Measurements from ENCODE around the gene ASS1. TPM values are rescaled to one million over a fixed set of nuclear protein-coding genes. Genes with fewer than 3 reads are reported as not detected.

Gene ASS1
- total and polyA plus RNA-seq, 2 of the 13 experiments (the other 11 are each of a cell fraction or from before 2014, with no cell fraction given): 77.6 to 122 TPM

DNA sequence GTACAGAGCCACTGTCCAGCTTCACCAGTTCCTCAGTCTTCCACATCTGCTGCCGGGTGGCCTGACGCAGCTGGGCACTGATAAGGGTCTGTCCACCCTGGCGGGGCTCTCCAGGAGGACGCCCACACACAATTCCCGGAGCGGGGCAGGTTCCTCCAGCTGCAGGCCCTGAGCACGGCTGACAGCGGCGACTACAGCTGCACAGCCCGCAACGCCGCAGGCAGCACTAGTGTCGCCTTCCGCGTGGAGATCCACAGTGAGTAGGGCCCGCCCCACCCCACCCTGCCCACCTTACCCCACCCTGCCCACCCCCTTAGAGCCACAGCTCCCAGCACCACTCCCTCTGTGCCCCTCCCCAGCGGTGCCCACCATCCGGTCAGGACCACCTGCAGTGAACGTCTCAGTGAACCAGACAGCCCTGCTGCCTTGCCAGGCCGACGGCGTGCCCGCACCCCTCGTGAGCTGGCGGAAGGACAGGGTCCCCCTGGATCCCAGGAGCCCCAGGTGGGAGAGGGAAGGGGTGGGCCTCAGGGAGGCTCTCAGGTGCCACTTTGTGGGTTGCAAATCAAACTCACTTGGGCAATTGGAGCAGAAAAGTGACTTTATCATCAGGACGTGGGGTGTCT, 48.8 kb upstream of the ASS1 start:
- in situ Hi-C loops (cut with HindIII; ENCODE audit: extremely low pct_ligation_motif_present, low pct_unique_long_range_greater_than_20kb) (no loop called here), intact Hi-C loops (cut with micrococcal nuclease; ENCODE audit: unreplicated experiment) (no loop called here)
- ATAC-seq (no peak), DNase-seq (ENCODE audit: low spot score) (no peak), FAIRE-seq (no peak)
- ChIA-PET POLR2A (no interaction called here), CTCF (ENCODE audit: low intra/inter-chr PET ratio, low total read pairs) (no interaction called here)
- 80% methylated on average over 8 of the region's 26 CpGs for WGBS (ENCODE audit: low lambda C conversion rate)
- H3K4me2 ChIP-seq (ENCODE audit: low read depth, low read length): no peak overlapping the region
- H3K79me2 ChIP-seq (ENCODE audit: insufficient read depth, low read length): no peaks in the 10 kb centered on the region
- no peak overlapping the region for H3K9ac ChIP-seq (ENCODE audit: insufficient read depth, low read depth, low read length)
- TF ChIP-seq DR1 (CRISPR knock-in tag; IDR thresholded peaks at IDR 0.05) (no peak), GLI4 (CRISPR knock-in tag; IDR thresholded peaks at IDR 0.05; ENCODE audit: borderline replicate concordance) (no peak)
- BruUV-seq (replicated peaks): no TSS peak
- no peaks in the 10 kb centered on the region for H3K9me3 ChIP-seq (ENCODE audit: low read length)
- no peaks in the 10 kb centered on the region for H3K36me3 ChIP-seq (replicated peaks in 1 of 2; ENCODE audit: control insufficient read depth in 1 of 2, insufficient read depth in 2 of 2, low read length in 2 of 2)
- no peak overlapping the region for H3K27ac ChIP-seq (ENCODE audit: extremely low read length, insufficient read depth, low read length)
- peaks cover 3 to 19% of the 10 kb centered on the region in 2 experiments; a peak in 4 of 5 replicates for H3K27me3 ChIP-seq (ENCODE audit: control insufficient read depth in 1 of 2, insufficient read depth in 2 of 2, low read length in 2 of 2)
- H2AFZ ChIP-seq (ENCODE audit: low read length): no peak overlapping the region
- no peaks in the 10 kb centered on the region for H4K20me1 ChIP-seq (ENCODE audit: insufficient read depth, low read length)
- H3K4me3 ChIP-seq (replicated peaks in 1 of 3; ENCODE audit: insufficient read depth in 1 of 3, low read depth in 2 of 3, low read length in 3 of 3): no peak overlapping the region
- H3K4me1 ChIP-seq (ENCODE audit: insufficient read depth, low read length): no peaks in the 10 kb centered on the region

- H3K4me3 ChIP-seq (replicated peaks in 1 of 3; ENCODE audit: insufficient read depth in 1 of 3, low read depth in 2 of 3, low read length in 3 of 3): no peak overlapping the region
- CTCF ChIA-PET (ENCODE audit: low intra/inter-chr PET ratio, low total read pairs): no interaction called here
These were observed 48.2 kb upstream of the ASS1 start for GRCh38 chr9:130396581-130396980.

More at GRCh38 chr9:130396581-130396980, 48.2 kb upstream of the ASS1 start:
- intact Hi-C loops (cut with micrococcal nuclease; ENCODE audit: unreplicated experiment) (no loop called here), in situ Hi-C loops (cut with HindIII; ENCODE audit: extremely low pct_ligation_motif_present, low pct_unique_long_range_greater_than_20kb) (no loop called here)
- Histone ChIP-seq H3K79me2 (ENCODE audit: insufficient read depth, low read length) (no peaks in the 10 kb centered on the region), H3K36me3 (replicated peaks in 1 of 2; ENCODE audit: control insufficient read depth in 1 of 2, insufficient read depth in 2 of 2, low read length in 2 of 2) (no peaks in the 10 kb centered on the region), H3K27me3 (ENCODE audit: control insufficient read depth in 1 of 2, insufficient read depth in 2 of 2, low read length in 2 of 2) (peaks cover 3 to 19% of the 10 kb centered on the region in 2 experiments; a peak in 4 of 5 replicates), H3K4me1 (ENCODE audit: insufficient read depth, low read length) (no peaks in the 10 kb centered on the region), H3K9me3 (ENCODE audit: low read length) (no peaks in the 10 kb centered on the region), H3K27ac (ENCODE audit: extremely low read length, insufficient read depth, low read length) (no peak overlapping the region), H3K4me2 (ENCODE audit: low read depth, low read length) (no peak overlapping the region), H2AFZ (ENCODE audit: low read length) (no peak overlapping the region), H3K9ac (ENCODE audit: insufficient read depth, low read depth, low read length) (no peak overlapping the region), H4K20me1 (ENCODE audit: insufficient read depth, low read length) (no peaks in the 10 kb centered on the region)
- ATAC-seq: no peak; the same call in 2 of the 3 replicates
- FAIRE-seq: no peak
- 56% methylated on average over 2 of the region's 4 CpGs for WGBS (ENCODE audit: low lambda C conversion rate)
- no TSS peak for BruUV-seq (replicated peaks)
- POLR2A ChIA-PET: no interaction called here
- TF ChIP-seq NFYC (CRISPR knock-in tag; IDR thresholded peaks at IDR 0.05): peak; percentile 62
- no peak for TF ChIP-seq GMEB1 (CRISPR knock-in tag; IDR thresholded peaks at IDR 0.05; ENCODE audit: borderline replicate concordance)
- TF ChIP-seq, protein P1, sequence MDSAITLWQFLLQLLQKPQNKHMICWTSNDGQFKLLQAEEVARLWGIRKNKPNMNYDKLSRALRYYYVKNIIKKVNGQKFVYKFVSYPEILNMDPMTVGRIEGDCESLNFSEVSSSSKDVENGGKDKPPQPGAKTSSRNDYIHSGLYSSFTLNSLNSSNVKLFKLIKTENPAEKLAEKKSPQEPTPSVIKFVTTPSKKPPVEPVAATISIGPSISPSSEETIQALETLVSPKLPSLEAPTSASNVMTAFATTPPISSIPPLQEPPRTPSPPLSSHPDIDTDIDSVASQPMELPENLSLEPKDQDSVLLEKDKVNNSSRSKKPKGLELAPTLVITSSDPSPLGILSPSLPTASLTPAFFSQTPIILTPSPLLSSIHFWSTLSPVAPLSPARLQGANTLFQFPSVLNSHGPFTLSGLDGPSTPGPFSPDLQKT (CRISPR knock-in tag; IDR thresholded peaks at IDR 0.05; ENCODE audit: borderline replicate concordance): no peak
- TF ChIP-seq EEA1 (CRISPR knock-in tag; IDR thresholded peaks at IDR 0.05; ENCODE audit: borderline replicate concordance): no peak
- TF ChIP-seq NFYB (CRISPR knock-in tag; IDR thresholded peaks at IDR 0.05): peak; percentile 43; the same call in 1 of the 2 replicates
- no peak for TF ChIP-seq SSRP1 (CRISPR knock-in tag; IDR thresholded peaks at IDR 0.05)
- TF ChIP-seq, protein P2, sequence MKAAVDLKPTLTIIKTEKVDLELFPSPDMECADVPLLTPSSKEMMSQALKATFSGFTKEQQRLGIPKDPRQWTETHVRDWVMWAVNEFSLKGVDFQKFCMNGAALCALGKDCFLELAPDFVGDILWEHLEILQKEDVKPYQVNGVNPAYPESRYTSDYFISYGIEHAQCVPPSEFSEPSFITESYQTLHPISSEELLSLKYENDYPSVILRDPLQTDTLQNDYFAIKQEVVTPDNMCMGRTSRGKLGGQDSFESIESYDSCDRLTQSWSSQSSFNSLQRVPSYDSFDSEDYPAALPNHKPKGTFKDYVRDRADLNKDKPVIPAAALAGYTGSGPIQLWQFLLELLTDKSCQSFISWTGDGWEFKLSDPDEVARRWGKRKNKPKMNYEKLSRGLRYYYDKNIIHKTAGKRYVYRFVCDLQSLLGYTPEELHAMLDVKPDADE (CRISPR knock-in tag; IDR thresholded peaks at IDR 0.05): no peak
- DNase-seq (ENCODE audit: low spot score): no peak

All from HepG2 (cell line).